Measurements from ENCODE around the gene PSMB2. TPM values are rescaled to one million over a fixed set of nuclear protein-coding genes. Genes with fewer than 3 reads are reported as not detected.
A peak's percentile ranks its signal among the peaks of the same experiment; 100 is the strongest.

The PSMB2 gene
- total and polyA plus RNA-seq, 2 of the 8 experiments (the other 6 are each of a cell fraction or from before 2014, with no cell fraction given): 91.4 to 101 TPM

DNA sequence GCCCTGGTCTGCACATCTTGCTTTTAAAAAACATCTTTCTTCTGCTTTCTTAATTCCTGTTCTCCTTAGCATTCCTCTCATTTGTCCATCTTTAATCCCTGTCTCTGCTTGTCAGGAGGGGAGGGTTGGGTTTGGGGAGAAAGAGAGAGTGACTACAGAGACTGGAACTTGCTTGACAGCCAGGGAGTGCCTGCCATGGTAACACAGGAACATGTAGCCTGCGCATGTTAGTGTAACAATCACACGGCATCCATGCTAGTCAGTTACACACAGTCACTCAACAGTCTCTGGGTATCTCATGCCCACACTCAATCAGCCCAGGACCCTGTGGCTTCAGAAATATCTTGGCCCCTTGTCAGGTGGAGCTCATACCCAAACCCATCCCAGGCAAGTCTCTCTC lies 69.0 kb downstream of the PSMB2 start:
- no peak overlapping the region for H2AFZ ChIP-seq (ENCODE audit: low read length)
- H4K91ac ChIP-seq (replicated peaks; ENCODE audit: insufficient read length, low read length): no peak overlapping the region
- H3K4ac ChIP-seq (replicated peaks; ENCODE audit: insufficient read length, low read depth, low read length): no peak overlapping the region
- peaks cover under 1 to 23% of the 10 kb centered on the region in 2 experiments for H4K20me1 ChIP-seq (replicated peaks in 1 of 2; ENCODE audit: control insufficient read depth in 1 of 2, insufficient read depth in 2 of 2, low read length in 2 of 2)
- H3K9me3 ChIP-seq (ENCODE audit: insufficient read depth in 2 of 2, low read depth in 1 of 2, low read length in 1 of 2): no peaks in the 10 kb centered on the region
- H3K9ac ChIP-seq (replicated peaks in 1 of 4; ENCODE audit: extremely low read depth in 1 of 4, low read depth in 3 of 4, low read length in 3 of 4): no peak overlapping the region
- peak overlapping the region in 1 of 2 experiments; percentile 88; a peak in 1 of 4 replicates for H3K4me2 ChIP-seq (ENCODE audit: insufficient read depth in 1 of 2, low read depth in 2 of 2, low read length in 2 of 2)
- H3K18ac ChIP-seq (ENCODE audit: extremely low read depth, low read length): no peak overlapping the region
- no peak overlapping the region for H3K14ac ChIP-seq (ENCODE audit: insufficient read length)
- POLR2A ChIA-PET (ENCODE audit: partially characterized antibody): interaction anchor here (0.8 to 2.9 kb wide), 7 partner anchors 11 to 197 kb away, joined by 3 to 13 read pairs (median 5); partner anchors contain the start of genes C1orf216, CLSPN and KIAA0319L
- no peak overlapping the region for H3K23ac ChIP-seq (ENCODE audit: insufficient read length)
- no peak for DNase-seq (ENCODE audit: low read depth in 1 of 2, low spot score in 2 of 2)
- no peak overlapping the region for H2BK12ac ChIP-seq (ENCODE audit: low read depth, low read length)
- no peaks in the 10 kb centered on the region for H3K79me2 ChIP-seq (ENCODE audit: control insufficient read depth in 1 of 2, insufficient read depth in 2 of 2, low read length in 2 of 2)
- CTCF ChIA-PET (ENCODE audit: partially characterized antibody): interaction anchor here (0.5 to 7.3 kb wide), 15 partner anchors 8 to 203 kb away, joined by 3 to 81 read pairs (median 4); partner anchors contain the start of gene C1orf216
- H3K27ac ChIP-seq (ENCODE audit: low read depth, low read length): no peak overlapping the region
- peaks cover 0 to 11% (median 0%) of the 10 kb centered on the region in 4 experiments; a peak in 1 of 8 replicates for H3K36me3 ChIP-seq (ENCODE audit: control insufficient read depth in 2 of 4, insufficient read depth in 4 of 4, low read length in 3 of 4)
- no peak overlapping the region for H4K5ac ChIP-seq (ENCODE audit: insufficient read length, low read depth, low read length)
- no peak for FAIRE-seq
- no peaks in the 10 kb centered on the region for H3K79me1 ChIP-seq (ENCODE audit: low read depth, low read length)
- peaks cover 7 to 22% (median 14%) of the 10 kb centered on the region in 4 experiments for H3K4me1 ChIP-seq (replicated peaks in 1 of 4; ENCODE audit: control insufficient read depth in 3 of 4, insufficient read depth in 4 of 4, low read length in 3 of 4)
- peaks cover 57 to 80% (median 71%) of the 10 kb centered on the region in 4 experiments for H3K27me3 ChIP-seq (replicated peaks in 1 of 4; ENCODE audit: control insufficient read depth in 3 of 4, extremely low read depth in 1 of 4, insufficient read depth in 3 of 4, low read length in 3 of 4)
- H2BK20ac ChIP-seq (ENCODE audit: low read length): no peak overlapping the region
- no peak overlapping the region for H2AK5ac ChIP-seq (ENCODE audit: low read depth, low read length)
- no peak overlapping the region for H3K56ac ChIP-seq (replicated peaks; ENCODE audit: insufficient read length, low read depth, low read length)
- peak overlapping the region in 1 of 4 experiments; percentile 67; a peak in 1 of 8 replicates for H3K4me3 ChIP-seq (ENCODE audit: extremely low read depth in 1 of 4, insufficient read depth in 2 of 4, low read depth in 3 of 4, low read length in 4 of 4)
- H2BK120ac ChIP-seq (replicated peaks; ENCODE audit: low read depth, low read length): no peak overlapping the region
- H4K8ac ChIP-seq (ENCODE audit: extremely low read depth, insufficient read depth, low read length): no peak overlapping the region
- 69% methylated on average over 2 of the region's 2 CpGs; no CpG with 5 or more reads in 1 of the 2 experiments for WGBS, 2 experiments (ENCODE audit: extremely low coverage in 1 of 2, insufficient coverage in 1 of 2, insufficient read length in 1 of 2, insufficient replicate concordance in 2 of 2, low coverage in 1 of 2, low lambda C conversion rate in 2 of 2, missing lambda C conversion rate in 1 of 2)
- no peak overlapping the region for H2BK15ac ChIP-seq (ENCODE audit: low read length)
- H3K23me2 ChIP-seq (ENCODE audit: low read depth, low read length): peaks cover 16% of the 10 kb centered on the region
- H2BK5ac ChIP-seq (ENCODE audit: low read depth, low read length): no peak overlapping the region
- TF ChIP-seq CREB1 (IDR thresholded peaks at IDR 0.05) (no peak), BACH1 (IDR thresholded peaks at IDR 0.05; ENCODE audit: low read length) (no peak), MAFK (IDR thresholded peaks at IDR 0.05; ENCODE audit: low read depth, low read length) (no peak), TAF1 (IDR thresholded peaks at IDR 0.05; ENCODE audit: low read depth, low read length) (no peak), CBX8 (IDR thresholded peaks at IDR 0.05; ENCODE audit: borderline replicate concordance, low read depth, low read length) (no peak), E2F6 (IDR thresholded peaks at IDR 0.05) (no peak), JUND (IDR thresholded peaks at IDR 0.05; ENCODE audit: low read length) (no peak), RXRA (IDR thresholded peaks at IDR 0.05; ENCODE audit: insufficient read depth, low read depth, low read length) (no peak), FOSL1 (IDR thresholded peaks at IDR 0.05; ENCODE audit: insufficient read depth, low read depth, low read length) (no peak), SAP30 (IDR thresholded peaks at IDR 0.05; ENCODE audit: insufficient read depth, insufficient replicate concordance, low read length) (no peak), SIX5 (IDR thresholded peaks at IDR 0.05; ENCODE audit: low read depth, low read length) (no peak), TEAD4 (IDR thresholded peaks at IDR 0.05; ENCODE audit: low read depth, low read length) (no peak), ZNF274 (IDR thresholded peaks at IDR 0.05; ENCODE audit: borderline replicate concordance, extremely low read depth, low read length) (no peak), RFX5 (IDR thresholded peaks at IDR 0.05; ENCODE audit: borderline replicate concordance, low read depth, low read length) (no peak)

Data from H1 (cell line).